OCI-LY7 (cell line): ENCODE data around the gene TTC6.

Experiments
- EZH2phosphoT487 ChIP-seq: fragments of 200-600 bp; sonication (generic); IDR thresholded peaks from 2 replicates; pipeline ENCODE4 v1.6.1; 2018; ENCODE audit warnings: low read depth, borderline replicate concordance, mild to moderate bottlenecking, mixed run types, antibody characterized with exemption, low read length, moderate library complexity, mixed read lengths
- TF ChIP-seq, protein P1 (sequence below): fragments of 200-600 bp; sonication (generic); conservative IDR thresholded peaks from 2 replicates; pipeline ENCODE4 v1.5.1; 2014; ENCODE audit warnings: mild to moderate bottlenecking, antibody characterized with exemption, low read length, moderate library complexity, mixed read lengths

DNA sequence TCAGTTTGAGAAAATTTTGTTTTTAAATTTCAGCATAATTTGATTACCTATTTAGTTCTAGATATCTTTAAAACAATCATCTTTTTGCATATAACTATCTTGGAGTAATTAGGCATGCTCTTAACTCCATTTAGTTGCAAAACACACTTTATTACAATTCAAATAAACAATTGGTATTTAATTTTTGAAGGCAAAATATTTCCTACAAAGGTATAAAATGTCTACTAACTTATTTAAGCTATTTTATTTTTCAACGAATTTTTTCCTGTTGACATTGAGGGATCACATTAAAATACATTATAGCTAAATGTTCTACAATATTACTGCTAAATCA, 8.7 kb upstream of the TTC6 start:
- TF ChIP-seq, protein P1, sequence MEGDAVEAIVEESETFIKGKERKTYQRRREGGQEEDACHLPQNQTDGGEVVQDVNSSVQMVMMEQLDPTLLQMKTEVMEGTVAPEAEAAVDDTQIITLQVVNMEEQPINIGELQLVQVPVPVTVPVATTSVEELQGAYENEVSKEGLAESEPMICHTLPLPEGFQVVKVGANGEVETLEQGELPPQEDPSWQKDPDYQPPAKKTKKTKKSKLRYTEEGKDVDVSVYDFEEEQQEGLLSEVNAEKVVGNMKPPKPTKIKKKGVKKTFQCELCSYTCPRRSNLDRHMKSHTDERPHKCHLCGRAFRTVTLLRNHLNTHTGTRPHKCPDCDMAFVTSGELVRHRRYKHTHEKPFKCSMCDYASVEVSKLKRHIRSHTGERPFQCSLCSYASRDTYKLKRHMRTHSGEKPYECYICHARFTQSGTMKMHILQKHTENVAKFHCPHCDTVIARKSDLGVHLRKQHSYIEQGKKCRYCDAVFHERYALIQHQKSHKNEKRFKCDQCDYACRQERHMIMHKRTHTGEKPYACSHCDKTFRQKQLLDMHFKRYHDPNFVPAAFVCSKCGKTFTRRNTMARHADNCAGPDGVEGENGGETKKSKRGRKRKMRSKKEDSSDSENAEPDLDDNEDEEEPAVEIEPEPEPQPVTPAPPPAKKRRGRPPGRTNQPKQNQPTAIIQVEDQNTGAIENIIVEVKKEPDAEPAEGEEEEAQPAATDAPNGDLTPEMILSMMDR, result no peak
- TF ChIP-seq EZH2phosphoT487, result no peak
